Tibial nerve (tissue), 4 donors: ENCODE results near the gene KATNB1. TPM values are rescaled to one million over a fixed set of nuclear protein-coding genes. Genes with fewer than 3 reads are reported as not detected.

ENCODE experiments used
- DNase-seq, 2 donors: peaks; one replicate each; pipeline ENCODE4 v3.0.0-alpha.2; 2019; ENCODE audit warnings: low spot score in 2 of 2
- H3K27ac ChIP-seq, 4 donors: fragments of 200-600 bp; sonication (generic) in 3 of 4; one replicate each; pipeline ENCODE4 v1.5.1; 2017 to 2019; ENCODE audit warnings: mild to moderate bottlenecking in 1 of 4
- H3K27me3 ChIP-seq, 2 donors: fragments of 200-600 bp; sonication (generic) in 1 of 2; one replicate each; pipeline versions ENCODE4 v1.5.1 to v1.6.0; 2017 to 2019
- H3K36me3 ChIP-seq, 3 donors: fragments of 200-600 bp; sonication (generic); one replicate each; pipeline ENCODE4 v1.5.1; 2018 to 2019
- H3K4me1 ChIP-seq, 4 donors: fragments of 200-600 bp; sonication (generic) in 3 of 4; one replicate each; pipeline ENCODE4 v1.5.1; 2017 to 2019
- H3K4me3 ChIP-seq, 4 donors: fragments of 200-600 bp; sonication (generic) in 3 of 4; one replicate each; pipeline ENCODE4 v1.5.1; 2017 to 2019; ENCODE audit warnings: mild to moderate bottlenecking in 1 of 4, moderate library complexity in 1 of 4
- H3K9me3 ChIP-seq, 4 donors: fragments of 200-600 bp; sonication (generic) in 3 of 4; one replicate each; pipeline ENCODE4 v1.5.1; 2017 to 2019
- EP300 ChIP-seq, 2 donors: sonication (generic); formaldehyde crosslinking; IDR thresholded peaks; one replicate each; pipeline ENCODE4 v1.6.1; 2017; ENCODE audit warnings: antibody characterized with exemption in 2 of 2, mild to moderate bottlenecking in 1 of 2
- POLR2A ChIP-seq, 2 donors: fragments of 450-650 bp; IDR thresholded peaks; one replicate each; pipeline ENCODE4 v1.6.1; 2017; ENCODE audit warnings: antibody characterized with exemption in 2 of 2, mild to moderate bottlenecking in 2 of 2, moderate library complexity in 2 of 2
- WGBS, 2 donors: methylation state at CpG; one replicate each; pipeline ENCODE4 v1.1.5; 2018; 5-methylcytosine and 5-hydroxymethylcytosine counted together
- total RNA-seq, 4 donors: library from RNA; depleted of rRNA; stranded (reverse); fragments of >200 nt; gene quantifications; one replicate each; pipeline ENCODE4 v1.1.0, GENCODE V29; 2016
- TF ChIP-seq, protein P1 (sequence below), 5 experiments: fragments of 200-600 bp in 3 of 5; fragments of 450-650 bp in 2 of 5; sonication (generic) in 3 of 5; IDR thresholded peaks; one replicate each; pipeline ENCODE4 v1.5.1; 2016 to 2019; ENCODE audit warnings: antibody characterized with exemption in 5 of 5, mild to moderate bottlenecking in 3 of 5, moderate library complexity in 2 of 5

KATNB1 gene
- total RNA-seq, 4 donors from 2014 or later, result 21.0 to 36.8 (median 27.5) TPM

DNA sequence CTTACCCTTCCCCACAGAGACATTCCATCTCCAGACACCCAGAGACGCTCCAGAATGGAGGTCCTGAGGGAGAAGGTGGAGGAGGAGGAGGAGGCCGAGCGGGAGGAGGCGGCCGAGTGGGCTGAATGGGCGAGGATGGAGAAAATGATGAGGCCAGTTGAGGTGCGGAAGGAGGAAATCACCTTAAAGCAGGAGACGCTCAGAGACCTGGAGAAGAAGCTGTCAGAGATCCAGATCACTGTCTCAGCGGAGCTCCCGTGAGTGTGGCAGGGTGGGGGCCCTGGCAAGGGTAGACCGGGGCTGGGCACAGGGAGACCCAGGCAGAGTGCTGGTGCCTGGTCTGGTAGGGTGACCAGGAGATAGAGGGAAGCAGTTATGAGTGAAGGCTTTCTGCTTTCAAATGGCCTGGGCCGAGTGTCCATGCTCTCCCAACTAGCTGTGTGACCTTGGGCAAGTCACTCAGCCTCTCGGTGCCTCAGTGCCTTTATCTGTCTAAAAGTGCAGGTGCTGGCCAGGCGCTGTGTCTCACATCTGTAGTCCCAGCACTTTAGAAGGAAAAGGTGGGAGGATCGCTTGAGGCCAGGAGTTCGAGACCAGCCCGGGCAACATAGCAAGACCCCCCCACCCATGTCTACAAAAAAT lies 37.6 kb upstream of the KATNB1 start:
- DNase-seq, result no peak
- WGBS, 2 donors, result 85 to 89% methylated on average over 17 of the region's 17 CpGs

DNA sequence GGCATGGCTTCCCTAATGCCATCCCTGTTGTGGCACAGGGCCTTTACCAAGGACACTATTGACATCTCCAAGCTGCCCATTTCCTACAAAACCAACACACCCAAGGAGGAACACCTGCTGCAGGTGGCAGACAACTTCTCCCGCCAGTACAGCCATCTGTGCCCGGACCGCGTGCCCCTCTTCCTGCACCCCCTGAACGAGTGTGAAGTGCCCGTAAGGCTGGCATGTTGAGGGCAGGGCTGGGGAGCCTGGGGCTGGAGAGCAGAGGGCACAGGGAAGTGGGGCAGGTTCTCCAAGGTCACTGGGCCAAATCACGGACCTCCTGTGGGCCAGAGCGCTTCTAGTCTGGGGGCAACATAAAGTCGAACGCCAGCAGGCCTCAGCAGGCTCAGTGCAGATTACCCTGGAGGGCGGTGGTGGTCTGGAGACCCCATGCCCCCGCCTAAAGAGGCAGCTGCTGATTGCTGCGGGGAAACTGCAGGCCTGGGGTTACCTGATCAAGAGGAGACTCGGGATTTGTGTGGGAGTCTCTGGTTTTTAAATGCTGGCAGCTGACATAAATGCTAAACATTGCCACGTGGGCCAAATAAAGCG lies 36.7 kb upstream of the KATNB1 start:
- H3K4me3 ChIP-seq, result no peak overlapping the region
- peaks cover 0 to 5% (median 0%) of the 10 kb centered on the region in 4 donors for H3K4me1 ChIP-seq
- TF ChIP-seq POLR2A (IDR thresholded peaks at IDR 0.05) (no peak), EP300 (IDR thresholded peaks at IDR 0.05) (no peak)
- TF ChIP-seq, protein P1, sequence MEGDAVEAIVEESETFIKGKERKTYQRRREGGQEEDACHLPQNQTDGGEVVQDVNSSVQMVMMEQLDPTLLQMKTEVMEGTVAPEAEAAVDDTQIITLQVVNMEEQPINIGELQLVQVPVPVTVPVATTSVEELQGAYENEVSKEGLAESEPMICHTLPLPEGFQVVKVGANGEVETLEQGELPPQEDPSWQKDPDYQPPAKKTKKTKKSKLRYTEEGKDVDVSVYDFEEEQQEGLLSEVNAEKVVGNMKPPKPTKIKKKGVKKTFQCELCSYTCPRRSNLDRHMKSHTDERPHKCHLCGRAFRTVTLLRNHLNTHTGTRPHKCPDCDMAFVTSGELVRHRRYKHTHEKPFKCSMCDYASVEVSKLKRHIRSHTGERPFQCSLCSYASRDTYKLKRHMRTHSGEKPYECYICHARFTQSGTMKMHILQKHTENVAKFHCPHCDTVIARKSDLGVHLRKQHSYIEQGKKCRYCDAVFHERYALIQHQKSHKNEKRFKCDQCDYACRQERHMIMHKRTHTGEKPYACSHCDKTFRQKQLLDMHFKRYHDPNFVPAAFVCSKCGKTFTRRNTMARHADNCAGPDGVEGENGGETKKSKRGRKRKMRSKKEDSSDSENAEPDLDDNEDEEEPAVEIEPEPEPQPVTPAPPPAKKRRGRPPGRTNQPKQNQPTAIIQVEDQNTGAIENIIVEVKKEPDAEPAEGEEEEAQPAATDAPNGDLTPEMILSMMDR (IDR thresholded peaks at IDR 0.05), result no peak
- WGBS, 2 donors, result 80 to 85% methylated on average over 14 to 16 of the region's 16 CpGs
- DNase-seq, result no peak
- no peaks in the 10 kb centered on the region for H3K36me3 ChIP-seq
- H3K27me3 ChIP-seq, result no peaks in the 10 kb centered on the region
- H3K9me3 ChIP-seq, result no peaks in the 10 kb centered on the region
- H3K27ac ChIP-seq, result no peak overlapping the region

More for the DNA sequence above, 37.6 kb upstream of the KATNB1 start:
- TF ChIP-seq POLR2A (IDR thresholded peaks at IDR 0.05), result no peak
- no peak for TF ChIP-seq EP300 (IDR thresholded peaks at IDR 0.05)
- TF ChIP-seq, protein P1 (IDR thresholded peaks at IDR 0.05), result no peak
- no peaks in the 10 kb centered on the region for H3K9me3 ChIP-seq
- no peaks in the 10 kb centered on the region for H3K36me3 ChIP-seq
- no peak overlapping the region for H3K27ac ChIP-seq
- no peak overlapping the region for H3K4me3 ChIP-seq
- peaks cover 0 to 5% (median 0%) of the 10 kb centered on the region in 4 donors for H3K4me1 ChIP-seq
- H3K27me3 ChIP-seq, result no peaks in the 10 kb centered on the region

DNA sequence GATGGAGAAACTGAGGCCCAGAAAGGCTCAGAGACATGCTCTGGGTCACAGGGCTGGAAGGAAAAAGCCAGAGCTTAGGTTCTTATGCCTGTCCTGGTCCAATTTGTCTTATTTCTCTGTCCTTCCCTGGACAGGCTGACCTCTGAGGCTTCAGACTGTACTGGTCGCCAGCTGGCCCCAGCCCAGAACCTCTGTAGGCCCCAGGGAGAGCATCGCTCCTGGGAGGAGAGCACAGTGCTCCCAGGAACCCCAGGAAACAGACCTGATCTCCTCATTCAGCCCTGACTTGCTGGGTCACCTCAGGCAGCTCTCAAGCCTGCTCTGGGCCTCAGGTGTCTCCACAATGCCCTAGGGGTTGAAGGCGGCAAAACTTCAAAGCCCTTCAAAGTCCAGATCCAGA lies 36.1 kb upstream of the KATNB1 start:
- no peak for DNase-seq

DNA sequence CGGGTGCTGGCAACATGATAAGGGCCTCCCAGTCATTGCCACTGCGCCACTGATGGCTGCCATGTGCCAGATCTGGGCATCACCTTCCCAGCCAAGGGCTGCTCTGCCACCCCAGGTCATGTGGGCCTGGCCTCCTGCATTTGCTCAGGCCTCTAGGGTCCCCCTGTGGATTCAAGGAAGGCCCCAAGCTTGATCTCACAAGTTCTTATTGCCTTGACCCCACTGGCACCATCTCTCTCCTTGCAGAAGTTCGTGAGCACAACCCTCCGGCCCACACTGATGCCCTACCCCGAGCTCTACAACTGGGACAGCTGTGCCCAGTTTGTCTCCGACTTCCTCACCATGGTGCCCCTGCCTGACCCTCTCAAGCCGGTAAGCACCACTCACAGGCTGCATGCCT lies 35.7 kb upstream of the KATNB1 start:
- DNase-seq, result no peak
- Histone ChIP-seq H3K9me3 (no peaks in the 10 kb centered on the region), H3K4me1 (no peaks in the 10 kb centered on the region), H3K27ac (no peak overlapping the region), H3K27me3 (no peaks in the 10 kb centered on the region), H3K4me3 (no peak overlapping the region), H3K36me3 (no peaks in the 10 kb centered on the region)
- 86 to 99% methylated on average over 7 of the region's 7 CpGs for WGBS, 2 donors
- TF ChIP-seq, protein P1 (IDR thresholded peaks at IDR 0.05), result no peak
- TF ChIP-seq POLR2A (IDR thresholded peaks at IDR 0.05) (no peak), EP300 (IDR thresholded peaks at IDR 0.05) (no peak)

More for the DNA sequence above, 36.1 kb upstream of the KATNB1 start:
- TF ChIP-seq EP300 (IDR thresholded peaks at IDR 0.05) (no peak), POLR2A (IDR thresholded peaks at IDR 0.05) (no peak)
- TF ChIP-seq, protein P1 (IDR thresholded peaks at IDR 0.05), result no peak
- peaks cover 0 to 3% (median 0%) of the 10 kb centered on the region in 4 donors for H3K4me1 ChIP-seq
- 89% methylated on average over 3 of the region's 3 CpGs for WGBS, 2 donors
- no peak overlapping the region for H3K4me3 ChIP-seq
- no peaks in the 10 kb centered on the region for H3K36me3 ChIP-seq
- no peak overlapping the region for H3K27ac ChIP-seq
- H3K9me3 ChIP-seq, result no peaks in the 10 kb centered on the region
- H3K27me3 ChIP-seq, result no peaks in the 10 kb centered on the region

DNA sequence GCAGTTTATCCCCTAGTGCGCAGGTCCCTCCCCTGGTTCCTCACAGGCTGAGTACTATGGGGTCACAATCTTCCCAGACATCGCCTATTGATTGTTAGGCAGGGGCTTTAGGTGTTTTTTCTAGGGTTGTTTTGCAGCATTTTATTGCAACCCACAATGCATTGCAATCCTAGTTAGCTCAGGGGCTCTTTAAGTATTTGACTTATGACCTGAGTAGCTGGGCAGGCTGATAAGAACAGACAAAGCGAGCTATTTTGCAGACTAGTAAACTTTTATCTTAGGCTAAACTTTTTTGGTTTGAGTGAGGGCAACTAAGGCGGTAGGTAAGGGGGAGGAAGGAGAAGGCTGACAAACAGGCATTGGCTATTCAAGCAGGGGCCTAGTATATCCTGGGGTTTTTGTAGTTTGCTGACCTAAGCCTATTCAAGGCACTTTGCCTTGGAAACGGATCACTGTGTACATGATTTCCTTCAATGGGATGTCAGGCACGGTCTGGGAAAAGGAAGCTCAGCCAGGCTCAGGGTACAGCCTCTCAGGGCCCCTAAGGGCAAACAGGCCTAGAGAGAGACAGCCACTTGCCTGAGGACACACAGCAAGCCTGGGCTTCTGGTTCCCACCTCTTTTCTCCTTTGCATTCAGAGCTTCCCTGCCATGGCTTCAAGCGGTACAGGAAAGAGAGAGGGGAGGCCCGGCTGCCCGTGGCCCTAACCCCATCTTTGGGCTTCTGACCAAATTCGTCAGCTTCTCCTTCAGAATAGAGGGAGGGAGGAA lies 34.6 kb upstream of the KATNB1 start:
- WGBS, 2 donors, result 49 to 59% methylated on average over 10 of the region's 10 CpGs
- no peaks in the 10 kb centered on the region for H3K4me1 ChIP-seq
- no peaks in the 10 kb centered on the region for H3K36me3 ChIP-seq
- H3K27ac ChIP-seq, result no peak overlapping the region
- H3K4me3 ChIP-seq, result no peak overlapping the region
- no peaks in the 10 kb centered on the region for H3K9me3 ChIP-seq
- DNase-seq, result no peak
- TF ChIP-seq, protein P1 (IDR thresholded peaks at IDR 0.05), result no peak
- TF ChIP-seq POLR2A (IDR thresholded peaks at IDR 0.05) (no peak), EP300 (IDR thresholded peaks at IDR 0.05) (no peak)
- H3K27me3 ChIP-seq, result no peaks in the 10 kb centered on the region
